NT2/D1 (cell line): ENCODE results near the gene GAK.

Experiments
- SUZ12 ChIP-seq: IDR thresholded peaks from 2 replicates; pipeline ENCODE4 v1.6.1; 2011; ENCODE audit not compliant: insufficient read length, insufficient read depth; ENCODE audit errors: extremely low read depth
- YY1 ChIP-seq: IDR thresholded peaks from 2 replicates; pipeline ENCODE4 v1.6.1; 2011; ENCODE audit not compliant: insufficient read length, insufficient read depth

DNA sequence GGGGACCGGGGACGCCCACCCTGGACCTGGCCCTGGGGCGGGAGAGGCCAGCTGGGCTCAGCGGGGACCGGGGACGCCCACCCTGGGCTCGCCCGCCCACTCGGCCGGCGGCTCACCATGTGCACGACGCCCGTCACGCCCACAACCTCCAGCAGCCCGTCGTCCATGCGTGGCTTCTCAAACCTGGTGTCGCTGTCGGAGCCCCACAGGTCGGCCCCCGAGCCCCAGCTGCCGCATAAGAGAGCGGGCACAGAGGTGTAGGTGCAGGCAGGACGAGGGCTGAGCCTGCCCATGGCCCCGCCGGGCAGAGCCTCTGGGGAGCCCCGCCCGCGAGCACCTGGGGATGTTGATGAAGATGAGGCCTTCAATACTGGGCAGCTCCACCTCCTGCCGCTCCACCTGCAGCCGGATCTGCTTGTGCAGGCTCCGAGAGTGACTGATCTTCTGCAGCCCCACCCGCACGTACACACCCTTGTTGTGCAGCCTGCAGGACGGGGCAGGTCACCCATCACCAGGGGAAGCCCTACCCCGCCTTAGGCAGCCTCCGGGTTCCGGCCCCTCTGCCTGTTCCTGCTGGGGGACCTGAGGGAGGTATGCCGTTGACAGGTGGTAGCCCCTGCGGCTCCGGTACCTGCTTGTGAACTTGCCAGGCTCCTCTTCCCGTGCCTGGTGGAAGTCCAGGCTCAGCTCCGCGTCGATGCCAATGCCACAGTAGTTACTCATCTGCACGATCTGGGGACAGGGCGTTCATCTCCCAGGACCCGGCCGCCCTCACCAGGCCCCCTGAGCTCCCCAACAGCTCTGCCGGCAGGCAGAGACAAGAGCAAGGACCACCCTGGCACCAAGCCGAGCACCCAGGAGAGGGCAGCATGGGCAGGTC lies 29.5 kb upstream of the GAK start:
- TF ChIP-seq YY1 (no peak), SUZ12 (no peak)
